ENCODE data around the gene NUDT16L1. TPM values are rescaled to one million over a fixed set of nuclear protein-coding genes. Genes with fewer than 3 reads are reported as not detected.

NUDT16L1 gene
- total and polyA plus RNA-seq, 2 donors, result 35.4 to 37.1 TPM

DNA sequence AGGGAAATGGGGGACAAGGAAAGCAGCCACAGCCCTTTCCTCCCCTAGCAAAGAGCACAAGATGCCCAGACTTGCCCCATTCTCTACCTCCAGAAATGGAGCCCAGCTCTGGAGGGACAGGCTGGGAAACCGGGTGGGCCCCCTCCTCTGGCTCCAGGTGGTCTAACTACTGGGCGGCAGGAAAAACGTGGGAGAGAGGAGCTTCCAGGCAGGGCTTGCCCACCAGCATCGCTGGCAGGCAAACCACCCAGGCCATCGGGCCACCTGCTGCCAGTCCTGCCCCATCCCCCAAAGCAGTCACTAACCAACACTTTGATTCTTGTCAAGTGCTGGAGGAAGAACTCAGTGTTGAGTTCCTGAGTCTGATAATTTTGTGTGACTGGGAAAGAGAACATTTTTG is 25.1 kb downstream of the NUDT16L1 start:
- no peaks in the 10 kb centered on the region for H3K9me3 ChIP-seq (ENCODE audit: control insufficient read depth in 2 of 2, insufficient read depth in 1 of 2, low read length in 1 of 2)
- H3K36me3 ChIP-seq (ENCODE audit: control insufficient read depth in 2 of 2, insufficient read depth in 2 of 2, low read length in 1 of 2), result peaks cover 12 to 19% of the 10 kb centered on the region in 2 donors
- H3K4me3 ChIP-seq (ENCODE audit: low read length in 2 of 2), result no peak overlapping the region
- no peaks in the 10 kb centered on the region for H3K4me1 ChIP-seq (ENCODE audit: control insufficient read depth in 2 of 2, insufficient read depth in 2 of 2, low read length in 2 of 2)
- H3K27ac ChIP-seq (ENCODE audit: low read depth in 1 of 2, low read length in 1 of 2), result no peak overlapping the region
- H3K27me3 ChIP-seq (ENCODE audit: control insufficient read depth in 2 of 2, insufficient read depth in 1 of 2, low read length in 1 of 2), result no peaks in the 10 kb centered on the region
- no peak for DNase-seq (ENCODE audit: low read depth in 6 of 9, low spot score in 9 of 9)
- WGBS, result 85% methylated on average over 5 of the region's 5 CpGs

- no peak for DNase-seq (ENCODE audit: low read depth in 6 of 9, low spot score in 9 of 9)
Observed at GRCh38 chr16:4723071-4723767, 29.9 kb downstream of the NUDT16L1 start.

GRCh38 chr16:4724661-4725270 is 31.4 kb downstream of the NUDT16L1 start:
- Histone ChIP-seq H3K4me1 (ENCODE audit: control insufficient read depth in 2 of 2, insufficient read depth in 2 of 2, low read length in 2 of 2) (no peaks in the 10 kb centered on the region), H3K36me3 (ENCODE audit: control insufficient read depth in 2 of 2, insufficient read depth in 2 of 2, low read length in 1 of 2) (peaks cover 9 to 33% of the 10 kb centered on the region in 2 donors), H3K4me3 (ENCODE audit: low read length in 2 of 2) (no peak overlapping the region), H3K27me3 (ENCODE audit: control insufficient read depth in 2 of 2, insufficient read depth in 1 of 2, low read length in 1 of 2) (no peaks in the 10 kb centered on the region), H3K27ac (ENCODE audit: low read depth in 1 of 2, low read length in 1 of 2) (no peak overlapping the region), H3K9me3 (ENCODE audit: control insufficient read depth in 2 of 2, insufficient read depth in 1 of 2, low read length in 1 of 2) (no peaks in the 10 kb centered on the region)
- no peak for DNase-seq (ENCODE audit: low read depth in 6 of 9, low spot score in 9 of 9)
- 97% methylated on average over 11 of the region's 11 CpGs for whole genome bisulfite sequencing

More at GRCh38 chr16:4723071-4723767, 29.9 kb downstream of the NUDT16L1 start:
- Histone ChIP-seq H3K27me3 (ENCODE audit: control insufficient read depth in 2 of 2, insufficient read depth in 1 of 2, low read length in 1 of 2) (no peaks in the 10 kb centered on the region), H3K9me3 (ENCODE audit: control insufficient read depth in 2 of 2, insufficient read depth in 1 of 2, low read length in 1 of 2) (no peaks in the 10 kb centered on the region), H3K4me3 (ENCODE audit: low read length in 2 of 2) (no peak overlapping the region), H3K4me1 (ENCODE audit: control insufficient read depth in 2 of 2, insufficient read depth in 2 of 2, low read length in 2 of 2) (no peaks in the 10 kb centered on the region), H3K27ac (ENCODE audit: low read depth in 1 of 2, low read length in 1 of 2) (no peak overlapping the region), H3K36me3 (ENCODE audit: control insufficient read depth in 2 of 2, insufficient read depth in 2 of 2, low read length in 1 of 2) (peaks cover 7 to 26% of the 10 kb centered on the region in 2 donors)
- 97% methylated on average over 14 of the region's 14 CpGs for WGBS

DNA sequence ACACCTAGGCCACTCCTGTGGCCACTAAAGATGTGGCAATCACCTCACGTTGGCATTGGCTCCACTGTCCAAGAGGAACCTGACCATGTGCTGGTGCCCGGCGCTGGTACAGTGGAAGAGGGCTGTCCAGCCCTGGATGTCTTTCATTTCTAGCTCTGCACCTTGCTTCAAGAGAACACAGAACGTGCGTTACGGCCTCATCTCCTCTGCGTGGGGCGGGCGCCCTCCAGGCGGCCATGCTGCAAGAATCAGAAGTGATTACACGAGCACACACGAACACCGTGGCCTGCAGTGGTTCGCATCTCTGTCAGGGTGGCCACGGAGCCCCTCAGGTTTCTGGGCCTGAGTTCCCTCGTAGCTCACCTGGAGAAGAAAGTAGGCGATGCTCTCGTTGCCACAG is 33.3 kb downstream of the NUDT16L1 start:
- H3K27ac ChIP-seq (ENCODE audit: low read depth in 1 of 2, low read length in 1 of 2), result no peak overlapping the region
- no peaks in the 10 kb centered on the region for H3K27me3 ChIP-seq (ENCODE audit: control insufficient read depth in 2 of 2, insufficient read depth in 1 of 2, low read length in 1 of 2)
- peaks cover 9 to 33% of the 10 kb centered on the region in 2 donors for H3K36me3 ChIP-seq (ENCODE audit: control insufficient read depth in 2 of 2, insufficient read depth in 2 of 2, low read length in 1 of 2)
- WGBS, result 98% methylated on average over 18 of the region's 18 CpGs
- H3K4me1 ChIP-seq (ENCODE audit: control insufficient read depth in 2 of 2, insufficient read depth in 2 of 2, low read length in 2 of 2), result no peaks in the 10 kb centered on the region
- no peak for DNase-seq (ENCODE audit: low read depth in 6 of 9, low spot score in 9 of 9)
- no peaks in the 10 kb centered on the region for H3K9me3 ChIP-seq (ENCODE audit: control insufficient read depth in 2 of 2, insufficient read depth in 1 of 2, low read length in 1 of 2)
- H3K4me3 ChIP-seq (ENCODE audit: low read length in 2 of 2), result no peak overlapping the region

GRCh38 chr16:4728676-4729075 is 35.3 kb downstream of the NUDT16L1 start:
- Histone ChIP-seq H3K4me3 (ENCODE audit: low read length in 2 of 2) (no peak overlapping the region), H3K27ac (ENCODE audit: low read depth in 1 of 2, low read length in 1 of 2) (no peak overlapping the region), H3K36me3 (ENCODE audit: control insufficient read depth in 2 of 2, insufficient read depth in 2 of 2, low read length in 1 of 2) (peaks cover 9 to 28% of the 10 kb centered on the region in 2 donors), H3K4me1 (ENCODE audit: control insufficient read depth in 2 of 2, insufficient read depth in 2 of 2, low read length in 2 of 2) (peaks cover 4 to 6% of the 10 kb centered on the region in 2 donors), H3K9me3 (ENCODE audit: control insufficient read depth in 2 of 2, insufficient read depth in 1 of 2, low read length in 1 of 2) (no peaks in the 10 kb centered on the region), H3K27me3 (ENCODE audit: control insufficient read depth in 2 of 2, insufficient read depth in 1 of 2, low read length in 1 of 2) (no peaks in the 10 kb centered on the region)
- WGBS, result 98% methylated on average over 8 of the region's 8 CpGs
- no peak for DNase-seq (ENCODE audit: low read depth in 6 of 9, low spot score in 9 of 9)

DNA sequence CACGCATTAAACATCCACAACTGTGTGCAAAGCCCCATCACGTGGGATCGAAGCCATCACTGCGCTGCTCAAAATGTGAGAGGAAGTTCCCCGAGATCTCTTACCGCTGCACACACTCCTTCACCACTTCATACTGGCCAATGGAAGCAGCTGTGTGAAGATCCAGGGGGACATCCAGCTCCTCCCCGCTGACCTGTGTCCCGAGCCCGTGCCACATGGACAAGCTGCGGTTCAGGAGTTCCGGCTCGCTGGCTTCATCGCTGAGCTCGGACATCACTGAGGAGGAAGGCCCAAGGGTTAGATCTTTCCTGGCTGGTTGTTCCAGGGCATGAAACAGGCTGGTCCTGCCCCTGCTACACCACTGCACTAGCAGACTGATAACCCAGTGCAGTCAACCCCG is 36.5 kb downstream of the NUDT16L1 start:
- no peak overlapping the region for H3K27ac ChIP-seq (ENCODE audit: low read depth in 1 of 2, low read length in 1 of 2)
- H3K4me3 ChIP-seq (ENCODE audit: low read length in 2 of 2), result no peak overlapping the region
- no peaks in the 10 kb centered on the region for H3K27me3 ChIP-seq (ENCODE audit: control insufficient read depth in 2 of 2, insufficient read depth in 1 of 2, low read length in 1 of 2)
- WGBS, result 98% methylated on average over 15 of the region's 15 CpGs
- peaks cover 0 to 4% of the 10 kb centered on the region in 2 donors for H3K9me3 ChIP-seq (ENCODE audit: control insufficient read depth in 2 of 2, insufficient read depth in 1 of 2, low read length in 1 of 2)
- no peak for DNase-seq (ENCODE audit: low read depth in 6 of 9, low spot score in 9 of 9)
- peaks cover 4 to 8% of the 10 kb centered on the region in 2 donors for H3K4me1 ChIP-seq (ENCODE audit: control insufficient read depth in 2 of 2, insufficient read depth in 2 of 2, low read length in 2 of 2)
- peaks cover 9 to 23% of the 10 kb centered on the region in 2 donors for H3K36me3 ChIP-seq (ENCODE audit: control insufficient read depth in 2 of 2, insufficient read depth in 2 of 2, low read length in 1 of 2)

DNA sequence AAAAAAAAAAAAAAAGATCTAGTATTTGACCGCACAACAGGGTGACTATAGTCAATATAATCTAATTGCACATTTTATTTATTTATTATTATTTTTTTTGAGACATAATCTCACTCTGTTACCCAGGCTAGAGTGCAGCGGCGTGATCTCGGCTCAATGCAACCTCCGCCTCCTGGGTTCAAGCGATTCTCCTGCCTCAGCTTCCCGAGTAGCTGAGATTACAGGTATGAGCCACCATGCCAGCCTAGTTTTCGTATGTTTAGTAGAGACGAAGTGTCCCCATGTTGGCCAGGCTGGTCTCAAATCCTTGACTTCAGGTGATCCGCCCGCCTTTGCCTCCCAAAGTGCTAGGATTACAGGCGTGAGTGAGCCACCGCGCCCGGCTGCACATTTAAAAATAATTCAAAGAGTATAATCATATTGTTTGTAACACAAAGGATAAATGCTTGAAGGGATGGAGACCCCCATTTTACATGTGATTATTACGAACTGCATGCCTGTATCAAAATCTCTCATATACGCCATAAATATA is 39.9 kb downstream of the NUDT16L1 start:
- no peaks in the 10 kb centered on the region for H3K27me3 ChIP-seq (ENCODE audit: control insufficient read depth in 2 of 2, insufficient read depth in 1 of 2, low read length in 1 of 2)
- H3K4me3 ChIP-seq (ENCODE audit: low read length in 2 of 2), result peak overlapping the region; percentile 73 to 93
- H3K36me3 ChIP-seq (ENCODE audit: control insufficient read depth in 2 of 2, insufficient read depth in 2 of 2, low read length in 1 of 2), result peaks cover 2 to 7% of the 10 kb centered on the region in 2 donors
- peaks cover 10 to 17% of the 10 kb centered on the region in 2 donors for H3K4me1 ChIP-seq (ENCODE audit: control insufficient read depth in 2 of 2, insufficient read depth in 2 of 2, low read length in 2 of 2)
- no peak for DNase-seq (ENCODE audit: low read depth in 6 of 9, low spot score in 9 of 9)
- H3K27ac ChIP-seq (ENCODE audit: low read depth in 1 of 2, low read length in 1 of 2), result no peak overlapping the region
- peaks cover 0 to 4% of the 10 kb centered on the region in 2 donors for H3K9me3 ChIP-seq (ENCODE audit: control insufficient read depth in 2 of 2, insufficient read depth in 1 of 2, low read length in 1 of 2)
- WGBS, result 46% methylated on average over 17 of the region's 17 CpGs

GRCh38 chr16:4733747-4734062 is 40.3 kb downstream of the NUDT16L1 start:
- Histone ChIP-seq H3K27ac (ENCODE audit: low read depth in 1 of 2, low read length in 1 of 2) (peak overlapping the region in 1 of 2 donors; percentile 47), H3K27me3 (ENCODE audit: control insufficient read depth in 2 of 2, insufficient read depth in 1 of 2, low read length in 1 of 2) (no peaks in the 10 kb centered on the region), H3K4me3 (ENCODE audit: low read length in 2 of 2) (peak overlapping the region; percentile 73 to 93), H3K36me3 (ENCODE audit: control insufficient read depth in 2 of 2, insufficient read depth in 2 of 2, low read length in 1 of 2) (peaks cover 0 to 4% of the 10 kb centered on the region in 2 donors), H3K4me1 (ENCODE audit: control insufficient read depth in 2 of 2, insufficient read depth in 2 of 2, low read length in 2 of 2) (peaks cover 10 to 17% of the 10 kb centered on the region in 2 donors), H3K9me3 (ENCODE audit: control insufficient read depth in 2 of 2, insufficient read depth in 1 of 2, low read length in 1 of 2) (peaks cover 0 to 4% of the 10 kb centered on the region in 2 donors)
- 0% methylated on average over 19 of the region's 19 CpGs for WGBS
- no peak for DNase-seq (ENCODE audit: low read depth in 6 of 9, low spot score in 9 of 9)

DNA sequence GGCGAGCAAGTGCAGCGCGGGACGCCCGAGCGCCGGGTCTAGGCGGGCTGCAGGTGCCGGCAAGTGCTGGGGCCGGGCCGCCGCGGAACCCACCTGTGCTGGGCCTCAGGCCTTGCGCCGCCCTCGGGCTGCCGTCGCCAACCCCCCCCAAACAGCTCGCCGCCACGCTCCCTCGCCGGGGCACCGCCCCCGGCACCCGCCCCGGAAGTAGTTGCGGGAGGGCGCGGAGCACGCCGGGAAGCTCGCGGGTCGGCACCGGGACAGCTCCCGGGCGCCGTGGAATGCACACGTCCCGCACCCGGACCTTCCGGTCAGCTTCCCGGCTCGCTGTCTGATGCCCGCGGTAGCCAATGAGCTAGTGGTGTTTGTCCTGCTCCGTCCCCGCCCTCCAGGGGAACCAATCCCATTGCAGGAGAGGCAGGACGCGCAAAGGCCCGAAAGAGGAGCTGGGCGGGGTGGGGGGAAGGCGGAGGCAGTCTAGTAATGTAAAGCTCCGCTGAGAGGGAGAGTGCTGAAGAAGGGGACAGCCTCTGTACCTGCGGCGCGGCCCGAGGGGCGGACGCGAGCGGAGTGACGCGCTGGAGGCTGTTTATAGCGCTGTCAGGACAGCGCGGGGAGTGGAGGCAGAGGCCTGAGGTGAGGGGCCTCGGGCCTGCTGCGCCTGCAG is 40.8 kb downstream of the NUDT16L1 start, which contains the start of the genes ANKS3 and DNAAF8:
ANKS3 (minus strand) TSS at position 209 of the 667 bp plus-strand sequence. CDS start 4,122 bp downstream, outside the sequence.
DNAAF8 (plus strand) TSS at position 475 of the 667 bp plus-strand sequence. CDS start 1,978 bp downstream, outside the sequence.
- under 1% methylated on average over 70 of the region's 70 CpGs for WGBS

More for the DNA sequence above, 40.8 kb downstream of the NUDT16L1 start, which contains the start of the genes ANKS3 and DNAAF8:
- Histone ChIP-seq H3K27ac (ENCODE audit: low read depth in 1 of 2, low read length in 1 of 2) (peak within 1 kb of the TSS; percentile 57 to 87), H3K9me3 (ENCODE audit: control insufficient read depth in 2 of 2, insufficient read depth in 1 of 2, low read length in 1 of 2) (peaks cover 0 to 4% of the 10 kb centered on the region in 2 donors), H3K36me3 (ENCODE audit: control insufficient read depth in 2 of 2, insufficient read depth in 2 of 2, low read length in 1 of 2) (no peaks in the 10 kb centered on the region), H3K4me3 (ENCODE audit: low read length in 2 of 2) (peak within 1 kb of the TSS; percentile 73 to 93), H3K27me3 (ENCODE audit: control insufficient read depth in 2 of 2, insufficient read depth in 1 of 2, low read length in 1 of 2) (no peaks in the 10 kb centered on the region), H3K4me1 (ENCODE audit: control insufficient read depth in 2 of 2, insufficient read depth in 2 of 2, low read length in 2 of 2) (peaks cover 10 to 17% of the 10 kb centered on the region in 2 donors)
- peak; percentile 44 to 83 (median 62) for DNase-seq (ENCODE audit: low read depth in 6 of 9, low spot score in 9 of 9)

Measured in thymus (tissue), 11 donors.